Measurements from ENCODE around the gene RAB9A.

DNA sequence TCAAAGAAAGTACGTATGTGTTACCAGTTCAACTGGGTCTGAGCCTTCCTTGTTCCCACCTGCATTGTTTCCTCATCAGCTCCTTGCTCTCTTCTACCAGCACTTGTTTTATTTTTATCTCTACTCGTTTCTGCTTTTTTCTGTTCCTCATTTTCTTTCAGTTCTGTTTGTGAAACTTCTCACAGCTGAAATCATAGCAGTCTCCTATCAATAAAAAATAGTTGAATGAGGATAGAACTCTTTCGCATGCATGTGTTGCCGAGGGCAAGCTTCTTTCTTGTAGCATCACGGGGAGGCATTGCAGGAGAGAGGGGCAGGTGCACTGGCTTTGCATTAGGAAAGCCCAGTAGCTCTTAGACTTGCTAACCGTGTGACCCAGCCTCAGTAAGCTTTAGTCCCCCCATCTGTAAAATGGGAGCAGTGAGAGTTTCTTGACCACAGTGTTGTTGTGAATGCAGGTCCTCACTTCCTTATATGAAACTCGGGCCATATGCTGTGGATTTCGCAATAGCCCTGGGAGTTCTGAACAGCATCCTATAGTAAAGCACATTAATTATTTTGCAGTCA lies 70.3 kb downstream of the RAB9A start:
- TF ChIP-seq USF2 (CRISPR knock-in tag; IDR thresholded peaks at IDR 0.05) (no peak), TEAD1 (CRISPR knock-in tag; IDR thresholded peaks at IDR 0.05) (no peak), CTCF (IDR thresholded peaks at IDR 0.05) (no peak), NFYB (CRISPR knock-in tag; conservative IDR thresholded peaks at IDR 0.05; ENCODE audit: low read depth) (no peak), MAX (CRISPR knock-in tag; IDR thresholded peaks at IDR 0.05) (no peak), CREM (CRISPR knock-in tag; IDR thresholded peaks at IDR 0.05) (no peak)
